ENCODE data around the gene CFAP61. TPM values are rescaled to one million over a fixed set of nuclear protein-coding genes. Genes with fewer than 3 reads are reported as not detected.
"Not testable (repeated sequence)": the region's sequence is repeated elsewhere in the genome, so short reads cannot be mapped to it uniquely, and the experiment has no call there.

CFAP61 gene
- total RNA-seq, 1 experiment from 2014 or later = 0.06 TPM

GRCh38 chr20:20321134-20321533 is 268.8 kb downstream of the CFAP61 start:
- DNase-seq (ENCODE audit: low read depth) = no peak

- no peak for DNase-seq (ENCODE audit: low read depth)
Measured at GRCh38 chr20:20321917-20322316, 269.6 kb downstream of the CFAP61 start.

GRCh38 chr20:20322912-20323311 is 270.6 kb downstream of the CFAP61 start:
- DNase-seq (ENCODE audit: low read depth) = no peak

DNA sequence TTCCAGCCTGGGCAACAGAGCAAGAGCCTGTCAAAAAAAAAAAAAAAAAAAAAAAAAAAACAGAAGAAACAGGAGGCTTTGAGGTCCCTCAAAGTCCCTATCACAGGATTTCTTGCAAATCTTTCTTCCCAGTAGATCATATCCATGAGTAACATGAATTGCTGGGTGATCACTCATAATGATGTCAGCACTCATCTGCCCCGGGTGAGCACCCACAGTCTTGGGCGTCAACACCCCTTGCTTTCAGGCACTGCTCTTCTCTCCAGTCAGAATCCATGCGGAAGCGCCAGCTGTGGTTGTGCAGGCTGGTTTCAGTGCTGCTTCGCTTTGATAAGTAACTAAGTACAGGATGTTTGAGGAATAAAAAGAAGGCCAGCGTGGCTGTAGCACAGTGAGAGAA is 275.4 kb downstream of the CFAP61 start:
- peak; percentile 37 for DNase-seq (ENCODE audit: low read depth)

DNA sequence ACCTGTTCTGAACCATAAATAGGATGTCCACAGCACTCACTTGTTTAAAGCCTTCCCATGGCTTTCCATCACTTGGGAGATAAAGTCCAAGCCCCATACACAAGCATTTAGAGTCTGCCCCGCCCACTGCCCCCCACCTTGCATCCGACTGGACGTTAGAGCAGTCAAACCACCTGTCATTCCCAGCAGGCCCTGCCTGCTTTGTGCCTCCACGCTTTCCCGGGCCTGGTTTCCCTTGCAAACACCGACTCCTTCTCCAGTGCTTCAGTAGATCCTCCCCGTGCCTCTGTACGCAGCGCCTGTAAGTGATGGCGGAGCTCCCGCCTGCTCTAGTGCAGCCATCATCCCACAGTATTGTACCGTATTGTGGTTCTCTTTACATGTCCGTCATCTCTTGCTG is 277.2 kb downstream of the CFAP61 start:
- DNase-seq (ENCODE audit: low read depth) = no peak

DNA sequence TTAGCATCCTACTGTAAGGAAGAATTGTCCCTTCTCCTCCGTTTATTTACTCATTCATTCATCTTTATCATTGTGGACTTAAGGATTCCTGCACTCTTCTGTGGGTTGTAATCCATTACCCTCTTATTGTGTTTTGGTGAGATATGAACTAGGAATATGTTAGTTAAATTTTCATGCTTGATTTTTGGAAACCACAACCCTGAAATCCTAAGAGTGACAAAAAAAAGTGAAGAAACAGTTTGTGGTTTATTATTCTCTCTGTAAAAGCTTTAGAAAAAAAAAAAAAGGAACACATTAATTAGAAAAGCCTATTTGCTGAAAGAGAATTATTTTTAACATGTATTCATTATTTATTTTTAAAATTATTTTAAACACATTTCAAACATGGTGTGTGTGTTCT is 278.8 kb downstream of the CFAP61 start:
- DNase-seq (ENCODE audit: low read depth) = no peak

DNA sequence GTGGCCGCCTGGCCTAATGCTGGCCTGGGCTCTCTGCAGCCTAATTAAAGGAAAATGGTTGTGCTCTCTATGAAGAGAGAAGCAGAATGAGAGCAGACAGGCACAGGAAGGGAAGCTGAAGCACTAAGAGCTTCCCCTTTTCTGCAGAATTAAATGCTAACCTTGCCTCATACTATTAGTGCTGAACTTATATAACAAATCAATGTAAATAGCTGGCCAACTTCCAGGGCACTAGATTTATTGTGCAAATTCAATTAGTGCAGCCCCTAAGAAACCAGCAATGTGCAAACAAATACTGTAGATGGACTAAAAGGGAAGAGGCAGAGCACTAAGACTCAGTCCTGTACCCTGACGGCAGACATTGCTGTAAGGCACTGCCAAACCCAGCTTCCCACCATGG is 279.5 kb downstream of the CFAP61 start:
- DNase-seq (ENCODE audit: low read depth) = no peak

- no peak for DNase-seq (ENCODE audit: low read depth)
Measured at GRCh38 chr20:20333866-20334265, 281.5 kb downstream of the CFAP61 start.

DNA sequence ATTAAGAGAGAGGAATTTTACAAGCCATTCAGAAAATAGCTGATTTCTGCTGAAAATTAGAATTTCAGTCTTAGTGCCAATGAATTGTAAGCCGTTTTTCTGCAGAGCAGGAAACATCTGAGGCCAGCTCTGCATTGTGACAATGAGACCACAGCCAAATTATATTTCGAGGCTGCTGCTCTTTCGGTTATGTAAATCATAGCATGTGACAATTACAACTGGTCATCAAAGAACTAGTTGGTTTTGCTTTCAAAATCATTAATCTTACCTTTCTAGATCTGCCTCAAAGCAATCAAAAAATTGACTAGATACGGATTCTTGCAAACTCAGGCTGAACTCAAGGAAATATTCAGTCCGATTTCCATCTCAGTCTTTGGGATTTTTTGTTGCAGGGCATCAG is 282.2 kb downstream of the CFAP61 start:
- DNase-seq (ENCODE audit: low read depth) = no peak

GRCh38 chr20:20338133-20338730 is 285.9 kb downstream of the CFAP61 start:
- DNase-seq (ENCODE audit: low read depth) = no peak

DNA sequence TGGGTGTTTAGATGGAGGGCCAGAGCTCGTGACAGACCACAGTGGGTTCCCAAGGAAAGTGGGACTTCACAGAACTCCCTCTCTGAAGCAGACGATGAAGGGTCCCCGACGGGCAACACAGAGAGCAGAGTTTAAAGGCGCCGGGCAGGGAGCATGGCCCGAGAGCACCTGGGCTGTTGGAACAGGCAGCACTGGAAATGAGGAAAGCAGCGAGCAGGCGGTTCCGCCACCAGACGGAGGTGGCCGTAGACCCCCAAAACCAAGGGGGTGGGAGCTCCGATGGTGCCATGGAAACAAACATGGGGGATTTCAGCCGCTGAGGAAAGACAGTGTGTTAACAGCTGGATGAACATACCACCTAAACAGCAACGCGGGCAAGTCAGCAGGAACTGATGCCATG is 288.1 kb downstream of the CFAP61 start:
- no peak for DNase-seq (ENCODE audit: low read depth)

DNA sequence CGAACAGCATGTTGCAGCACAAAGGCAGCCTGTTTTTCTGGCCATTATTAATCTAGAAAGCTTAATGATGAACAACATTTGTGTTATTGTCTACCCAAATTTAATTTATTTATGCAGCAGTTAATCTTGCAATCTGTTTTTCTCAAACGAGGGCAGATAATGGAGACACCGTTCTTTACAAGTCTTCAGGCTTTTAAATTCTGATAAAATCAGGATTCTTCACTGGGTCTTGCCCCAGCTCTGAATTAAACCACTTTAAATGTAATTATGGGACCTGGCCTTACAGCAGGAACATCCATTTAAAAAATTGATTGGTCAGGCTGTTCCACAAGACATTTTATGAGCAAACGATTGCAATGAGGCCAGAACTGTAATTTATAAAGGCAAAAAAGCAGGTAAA is 289.0 kb downstream of the CFAP61 start:
- DNase-seq (ENCODE audit: low read depth) = no peak

DNA sequence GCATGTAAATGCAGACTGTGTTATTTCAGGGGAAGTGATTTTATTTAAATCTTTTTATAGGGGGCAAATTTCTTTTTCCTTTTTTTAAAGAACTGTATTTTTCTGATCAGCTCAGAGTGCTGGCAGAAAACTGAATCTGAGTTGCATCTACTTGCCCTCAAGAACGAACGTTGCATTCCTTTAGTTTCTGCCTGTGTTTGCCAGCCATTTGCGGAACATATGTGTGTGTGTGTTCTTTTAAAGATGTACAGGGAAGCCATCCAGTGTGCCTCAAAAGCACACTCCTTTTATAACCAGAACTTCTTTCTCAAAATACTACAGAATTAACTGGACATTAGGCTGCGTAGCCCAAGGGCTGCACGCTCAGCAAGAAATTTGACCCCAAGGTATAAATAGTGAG is 289.7 kb downstream of the CFAP61 start:
- no peak for DNase-seq (ENCODE audit: low read depth)

DNA sequence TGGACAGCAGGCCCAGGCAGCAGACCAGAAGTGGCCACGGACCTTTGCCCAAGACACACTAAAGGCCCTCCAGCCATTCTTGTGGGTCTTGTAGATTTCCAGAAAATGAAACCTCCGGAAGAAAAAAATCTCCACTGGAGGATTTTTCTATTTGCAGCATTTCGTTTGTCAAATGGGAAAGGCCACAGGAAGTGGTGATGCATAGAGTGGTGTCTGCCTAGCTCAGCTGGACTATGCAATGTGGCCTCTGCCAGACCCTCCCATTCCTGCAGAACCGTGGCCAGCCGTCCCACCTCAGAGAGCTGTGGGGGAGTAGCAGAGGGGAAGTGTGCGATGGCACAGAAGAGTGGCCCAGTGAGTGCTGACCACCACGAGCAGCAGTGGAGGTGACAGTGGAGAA is 291.6 kb downstream of the CFAP61 start:
- no peak for DNase-seq (ENCODE audit: low read depth)

- DNase-seq (ENCODE audit: low read depth) = no peak
Measured at GRCh38 chr20:20344476-20344875, 292.1 kb downstream of the CFAP61 start.

GRCh38 chr20:20353576-20353975 is 301.2 kb downstream of the CFAP61 start:
- DNase-seq (ENCODE audit: low read depth) = no peak

DNA sequence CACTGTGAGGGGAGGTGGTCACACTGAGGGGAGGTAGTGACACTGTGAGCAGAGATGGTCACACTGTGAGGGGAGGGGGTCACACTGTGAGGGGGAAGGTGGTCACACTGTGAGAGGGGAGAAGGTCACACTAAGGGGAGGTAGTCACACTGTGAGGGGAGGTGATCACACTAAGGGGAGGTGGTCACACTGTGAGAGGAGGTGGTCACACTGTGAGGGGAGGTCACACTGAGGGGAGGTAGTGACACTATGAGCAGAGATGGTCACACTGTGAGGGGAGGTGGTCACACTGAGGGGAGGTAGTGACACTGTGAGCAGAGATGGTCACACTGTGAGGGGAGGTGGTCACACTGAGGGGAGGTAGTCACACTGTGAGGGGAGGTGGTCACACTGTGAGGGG is 303.2 kb downstream of the CFAP61 start:
- not testable (repeated sequence) for DNase-seq (ENCODE audit: low read depth)

DNA sequence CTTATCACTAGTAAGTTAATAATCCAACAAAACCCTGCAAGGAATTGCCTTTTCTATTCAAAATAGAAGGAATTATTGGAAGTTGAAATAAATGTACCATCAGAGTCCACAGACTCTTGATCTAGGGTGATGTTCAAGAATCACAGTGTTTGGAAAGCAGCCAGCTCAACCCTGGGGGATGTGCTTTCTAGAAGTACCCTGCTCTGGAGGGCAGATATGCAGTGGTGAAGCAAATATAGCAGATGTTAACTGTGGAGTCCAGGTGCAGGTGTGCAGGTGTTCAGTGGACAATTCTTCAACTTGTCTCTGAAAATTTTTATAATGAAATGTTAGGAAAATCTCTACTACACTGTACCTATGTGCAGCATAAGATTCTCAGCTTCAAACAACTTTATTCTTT is 306.5 kb downstream of the CFAP61 start:
- no peak for DNase-seq (ENCODE audit: low read depth)

DNA sequence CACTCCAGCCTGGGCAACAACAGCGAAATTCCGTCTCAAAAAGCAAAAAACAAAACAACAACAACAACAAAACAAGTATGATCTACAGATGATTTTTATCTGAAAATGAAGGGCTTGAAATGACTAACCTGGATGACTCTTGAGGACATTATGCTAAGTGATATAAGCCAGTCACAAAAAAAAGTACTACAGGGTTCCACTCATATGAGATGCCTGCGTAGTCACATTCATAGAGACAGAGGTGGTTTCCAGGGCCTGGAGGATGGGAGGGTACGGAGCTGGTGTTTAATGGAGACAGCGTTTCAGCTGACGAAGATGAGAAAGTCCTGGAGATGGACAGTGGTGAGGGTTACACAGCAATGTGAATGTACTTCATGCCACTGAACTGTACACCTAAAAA is 307.3 kb downstream of the CFAP61 start:
- no peak for DNase-seq (ENCODE audit: low read depth)

DNA sequence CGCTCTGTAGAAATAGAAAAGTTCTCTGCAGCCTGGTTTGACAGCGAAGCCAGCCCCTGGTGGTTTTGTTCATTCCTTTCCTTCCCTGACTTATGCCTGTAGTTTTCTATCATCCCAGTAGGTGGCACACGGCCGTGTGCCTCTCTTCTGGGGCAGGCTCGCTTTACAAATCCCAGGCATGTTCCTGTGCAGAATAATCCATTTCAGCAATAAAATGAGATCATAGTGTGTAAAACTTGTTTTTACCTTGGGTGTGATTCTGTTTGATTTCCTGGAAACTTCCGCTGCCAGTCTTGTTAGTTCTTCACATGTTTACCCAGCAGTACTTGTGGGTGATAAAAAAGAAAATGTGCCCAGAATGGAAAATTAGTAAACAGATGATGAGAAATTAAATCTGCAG is 308.1 kb downstream of the CFAP61 start:
- DNase-seq (ENCODE audit: low read depth) = peak; percentile 58

DNA sequence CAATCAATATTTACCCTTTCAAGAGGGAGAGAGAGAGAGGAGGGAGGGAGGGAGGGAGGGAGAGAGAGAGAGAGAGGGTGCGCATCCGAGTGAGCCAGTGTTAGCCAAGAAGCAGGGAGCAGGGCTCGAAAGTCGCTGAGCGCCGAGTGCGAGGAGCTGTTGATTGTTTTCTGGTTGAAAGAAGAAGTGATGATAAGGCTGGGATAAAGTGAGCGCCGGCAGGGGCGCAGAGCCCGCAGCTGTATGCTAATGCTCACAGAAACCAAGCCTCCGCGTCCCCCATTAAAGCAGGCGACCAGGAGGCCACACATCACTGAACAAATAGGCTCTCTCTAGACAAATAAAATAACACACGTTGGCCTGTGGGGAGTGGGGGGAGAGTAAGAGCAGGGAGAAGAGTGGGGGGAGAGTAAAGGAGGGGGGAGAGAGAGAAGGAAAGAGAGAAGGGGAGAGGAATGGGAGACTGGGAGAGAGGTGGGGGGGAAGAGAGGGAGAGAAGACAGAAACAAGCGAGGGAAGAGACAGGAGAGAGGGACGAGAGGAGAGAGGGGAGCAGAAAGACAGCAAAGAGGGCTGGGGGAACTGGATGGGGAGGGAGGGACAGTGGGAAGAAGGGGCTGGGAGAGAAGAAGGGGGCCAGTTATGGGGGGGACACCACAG is 310.6 kb downstream of the CFAP61 start:
- DNase-seq (ENCODE audit: low read depth) = no peak

GRCh38 chr20:20363434-20363798 is 311.1 kb downstream of the CFAP61 start:
- no peak for DNase-seq (ENCODE audit: low read depth)

- no peak for DNase-seq (ENCODE audit: low read depth)
Measured at GRCh38 chr20:20363799-20364592, 311.7 kb downstream of the CFAP61 start.

Data from LHCN-M2 (cell line).